ENCODE data around the gene TSHZ1. TPM values are rescaled to one million over a fixed set of nuclear protein-coding genes. Genes with fewer than 3 reads are reported as not detected.

The TSHZ1 gene
- total RNA-seq, 1 donor from 2014 or later = 6.1 TPM

DNA sequence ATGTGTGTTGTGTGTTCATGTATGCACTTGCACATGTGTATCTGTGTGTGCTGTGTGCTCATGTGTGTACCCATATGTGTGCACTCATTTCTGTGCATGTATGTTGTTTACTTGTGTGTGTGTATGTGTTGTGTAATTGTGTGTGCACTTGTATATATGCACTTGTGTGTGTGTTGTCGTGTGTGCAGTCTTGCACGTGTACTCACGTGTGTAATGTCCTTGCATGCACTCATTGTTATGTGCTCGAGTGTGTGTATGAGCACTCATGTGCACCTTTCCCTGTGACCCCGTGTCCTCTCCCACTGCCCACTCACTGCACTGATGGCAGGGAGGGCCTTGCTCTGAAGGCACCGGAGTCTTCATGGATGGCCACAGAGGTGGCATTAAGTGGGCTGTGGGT is 124.9 kb downstream of the TSHZ1 start:
- no peak for DNase-seq (ENCODE audit: low read depth)

GRCh38 chr18:75336767-75337166 is 126.2 kb downstream of the TSHZ1 start:
- DNase-seq (ENCODE audit: low read depth) = no peak

DNA sequence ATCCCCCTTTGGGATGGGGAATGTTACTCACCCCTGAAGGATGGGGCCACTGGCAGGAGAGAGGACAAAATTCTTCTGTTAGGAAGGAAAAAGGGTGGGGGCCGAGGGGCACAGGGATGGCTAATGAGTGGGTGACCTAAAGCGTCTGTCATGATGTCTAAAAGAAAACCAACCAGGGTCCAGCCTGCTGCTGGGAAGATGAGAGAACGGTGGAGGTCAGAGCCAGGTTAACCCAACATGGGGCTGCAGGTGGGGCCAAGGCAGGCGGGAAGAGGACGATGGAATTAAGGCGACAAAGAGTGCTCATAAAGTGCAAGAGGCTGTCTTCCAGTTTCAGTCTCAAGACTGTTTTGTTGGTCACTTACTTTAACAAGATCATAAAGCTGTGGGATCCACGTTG is 126.8 kb downstream of the TSHZ1 start:
- DNase-seq (ENCODE audit: low read depth) = no peak

DNA sequence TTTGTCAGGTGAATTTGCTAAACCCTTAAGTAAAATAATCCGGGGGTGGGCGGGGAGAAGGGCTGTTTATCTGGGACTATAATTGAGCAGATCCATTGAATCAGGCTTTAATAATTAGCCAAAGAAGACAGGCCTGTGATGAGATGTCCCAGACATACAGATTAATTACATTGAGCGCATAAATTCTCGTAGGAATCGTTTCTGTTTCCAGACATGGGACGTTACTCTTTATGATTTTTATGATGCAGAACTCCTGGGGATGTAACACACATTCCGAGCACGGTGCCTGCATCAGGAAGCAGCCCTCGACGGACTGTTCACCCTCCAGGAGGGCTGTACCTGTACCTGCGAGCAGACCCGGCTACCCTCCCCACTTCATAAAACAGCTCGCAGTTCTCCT is 128.0 kb downstream of the TSHZ1 start:
- no peak for DNase-seq (ENCODE audit: low read depth)

Other genes with a start within 250 kb of the TSHZ1 start
- 11.7 and 11.9 TPM in 2 replicates for gene PTGR3, start 1.7 kb upstream of the TSHZ1 start, total RNA-seq
- not detected in 2 replicates for gene SMIM21, start 216.9 kb downstream of the TSHZ1 start, total RNA-seq

All from myocyte (in vitro differentiated cells).